ENCODE data around the gene CABP4.

CABP4 gene

DNA sequence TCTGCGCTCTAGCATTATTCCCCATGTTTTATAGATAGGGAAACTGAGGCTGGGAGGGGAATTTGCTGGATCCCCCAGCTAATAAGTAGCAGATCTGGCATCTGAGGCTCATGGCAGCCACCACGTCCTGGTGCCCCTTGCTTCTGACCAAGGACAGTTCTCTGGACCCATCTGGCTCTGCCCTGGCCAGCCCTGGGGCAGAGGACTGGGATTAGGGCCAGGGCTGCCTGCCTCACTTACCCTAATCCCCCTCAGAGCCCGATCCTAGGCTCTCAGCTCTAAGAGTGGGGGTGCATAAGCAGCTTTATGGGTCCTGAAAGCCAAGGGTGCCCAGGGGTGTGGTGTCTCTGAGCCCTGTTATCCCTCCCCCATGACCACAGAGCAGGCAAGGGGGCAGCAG, at the start of gene CABP4:
Gene CABP4, plus strand, starts transcription at position 301 of the 400 bp plus-strand sequence. Its CDS starts 70 bp downstream, at position 371.
- H3K4me3 ChIP-seq (ENCODE audit: low read depth, low read length) = no peak within 1 kb of the TSS
- no peak for DNase-seq (ENCODE audit: low read depth)

DNA sequence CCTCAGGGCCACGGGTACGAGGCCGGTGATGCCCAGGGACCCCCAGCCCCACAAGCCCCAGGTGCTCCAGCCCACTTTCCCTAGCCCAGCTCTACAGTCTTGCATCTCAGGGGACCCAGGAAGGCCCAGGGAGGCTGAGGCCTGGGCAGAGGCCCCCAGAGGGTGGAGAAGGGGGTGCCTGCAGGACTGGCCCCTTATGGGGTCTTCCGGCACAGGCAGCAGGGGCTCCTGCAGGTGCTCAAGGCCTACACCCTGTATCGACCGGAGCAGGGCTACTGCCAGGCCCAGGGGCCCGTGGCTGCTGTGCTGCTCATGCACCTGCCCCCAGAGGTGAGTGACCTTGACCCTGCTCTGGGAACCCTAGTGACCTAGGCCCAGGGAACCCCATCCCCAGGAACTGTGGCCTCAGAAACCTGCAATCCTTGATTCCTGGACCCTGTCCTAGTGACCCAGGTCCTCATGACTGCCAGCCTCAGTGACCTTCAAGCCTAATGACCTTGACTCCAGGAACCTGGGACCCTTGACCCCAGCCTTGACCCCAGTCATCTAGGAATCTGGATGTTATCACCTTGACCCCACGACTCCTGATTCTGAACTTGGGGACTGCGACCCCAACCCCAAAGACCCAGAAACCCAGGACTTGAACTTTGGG, 49.3 kb upstream of the CABP4 start:
- no peak overlapping the region for H3K4me3 ChIP-seq (ENCODE audit: low read depth, low read length)
- no peak for DNase-seq (ENCODE audit: low read depth)

GRCh38 chr11:67406420-67406968, 48.7 kb upstream of the CABP4 start:
- DNase-seq (ENCODE audit: low read depth) = no peak
- no peak overlapping the region for H3K4me3 ChIP-seq (ENCODE audit: low read depth, low read length)

DNA sequence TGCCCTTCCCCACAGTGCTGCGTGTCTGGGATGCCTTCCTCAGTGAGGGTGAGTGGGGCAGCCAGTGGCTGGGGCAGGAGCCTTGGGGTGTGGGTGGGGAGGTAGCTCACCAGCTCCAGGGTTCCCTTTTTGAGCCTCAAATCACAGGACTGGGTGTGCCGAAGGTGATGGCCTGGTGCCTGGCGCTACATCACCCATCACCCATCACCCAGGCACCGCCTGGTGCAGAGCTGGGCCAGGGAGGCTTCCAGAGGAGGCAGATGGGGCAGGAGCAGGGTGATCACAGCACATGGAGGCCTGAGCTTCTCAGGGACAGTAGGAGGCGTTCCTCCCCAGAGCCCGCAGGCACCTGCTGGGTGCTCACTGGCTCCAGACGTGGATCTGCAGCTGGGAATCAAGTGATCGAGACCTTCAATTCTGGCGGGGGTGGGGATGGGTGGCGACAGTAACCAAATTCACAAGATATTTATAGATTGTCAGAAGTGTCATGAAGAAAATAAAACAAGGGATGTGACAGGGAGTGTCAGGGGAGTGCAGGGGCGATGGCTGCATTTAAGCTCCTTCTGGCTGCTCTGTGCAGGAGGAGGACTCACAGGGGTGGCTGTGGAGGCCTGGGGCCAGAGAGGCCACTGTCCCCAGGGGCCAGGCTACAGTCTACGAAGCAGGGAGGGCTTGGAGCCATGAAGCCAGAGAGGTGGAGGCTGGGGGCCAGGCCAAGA, 48.0 kb upstream of the CABP4 start:
- no peak for DNase-seq (ENCODE audit: low read depth)
- no peak overlapping the region for H3K4me3 ChIP-seq (ENCODE audit: low read depth, low read length)

DNA sequence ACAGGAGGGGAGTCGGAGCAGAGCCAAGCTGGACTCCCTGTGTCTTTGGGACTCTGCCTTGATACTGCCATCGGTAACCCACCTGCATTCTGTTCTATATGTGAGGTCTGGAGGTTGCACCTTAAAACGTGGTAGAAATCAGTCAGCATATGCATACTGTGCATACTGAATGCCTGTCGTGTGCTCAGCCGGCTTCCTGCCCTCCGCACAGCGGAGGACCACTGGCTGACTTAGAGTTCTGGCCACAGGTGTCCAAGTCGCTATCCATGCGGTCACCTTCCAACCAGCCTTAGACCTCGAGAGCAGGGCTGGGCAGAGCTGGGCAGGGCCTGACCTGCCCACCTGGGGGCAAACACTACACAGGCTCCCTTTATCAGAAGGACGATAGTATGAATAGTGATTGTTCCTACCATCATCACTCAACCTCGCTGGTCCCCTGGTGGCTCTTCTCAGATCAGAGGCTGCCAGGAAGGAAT, 47.4 kb upstream of the CABP4 start:
- DNase-seq (ENCODE audit: low read depth) = no peak
- H3K4me3 ChIP-seq (ENCODE audit: low read depth, low read length) = no peak overlapping the region

GRCh38 chr11:67408437-67409200, 46.5 kb upstream of the CABP4 start:
- no peak for DNase-seq (ENCODE audit: low read depth)
- no peak overlapping the region for H3K4me3 ChIP-seq (ENCODE audit: low read depth, low read length)

- H3K4me3 ChIP-seq (ENCODE audit: low read depth, low read length) = no peak overlapping the region
- DNase-seq (ENCODE audit: low read depth) = no peak
Observed at GRCh38 chr11:67409261-67409666, 45.9 kb upstream of the CABP4 start.

GRCh38 chr11:67409781-67410368, 45.3 kb upstream of the CABP4 start:
- H3K4me3 ChIP-seq (ENCODE audit: low read depth, low read length) = no peak overlapping the region
- no peak for DNase-seq (ENCODE audit: low read depth)

DNA sequence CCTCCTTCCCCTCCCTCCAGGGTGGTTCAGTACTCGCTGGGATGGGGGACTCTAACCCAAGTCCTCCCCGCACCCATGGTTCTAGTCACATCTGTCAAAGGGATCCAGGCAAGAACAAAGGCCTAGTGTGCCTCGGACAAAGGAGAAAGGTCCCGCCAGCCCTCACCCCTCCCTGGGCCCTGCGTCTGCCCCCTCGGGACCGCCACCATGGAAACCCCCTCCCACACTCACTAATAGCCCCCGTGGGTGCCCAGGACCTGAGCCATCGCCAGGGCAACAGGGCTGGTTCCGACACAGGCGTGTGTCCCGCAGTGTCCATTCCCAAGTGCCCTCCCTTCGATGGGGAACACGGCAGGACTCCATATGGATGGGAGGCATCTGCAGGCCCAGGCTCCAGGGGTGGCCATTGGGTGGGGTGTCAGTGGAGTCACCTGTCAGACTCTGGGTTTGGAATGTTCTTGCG, 44.8 kb upstream of the CABP4 start:
- DNase-seq (ENCODE audit: low read depth) = no peak
- H3K4me3 ChIP-seq (ENCODE audit: low read depth, low read length) = no peak overlapping the region

GRCh38 chr11:67410984-67411784, 44.0 kb upstream of the CABP4 start:
- no peak overlapping the region for H3K4me3 ChIP-seq (ENCODE audit: low read depth, low read length)
- DNase-seq (ENCODE audit: low read depth) = no peak

- DNase-seq (ENCODE audit: low read depth) = no peak
- no peak overlapping the region for H3K4me3 ChIP-seq (ENCODE audit: low read depth, low read length)
Observed at GRCh38 chr11:67411785-67412152, 43.4 kb upstream of the CABP4 start.

DNA sequence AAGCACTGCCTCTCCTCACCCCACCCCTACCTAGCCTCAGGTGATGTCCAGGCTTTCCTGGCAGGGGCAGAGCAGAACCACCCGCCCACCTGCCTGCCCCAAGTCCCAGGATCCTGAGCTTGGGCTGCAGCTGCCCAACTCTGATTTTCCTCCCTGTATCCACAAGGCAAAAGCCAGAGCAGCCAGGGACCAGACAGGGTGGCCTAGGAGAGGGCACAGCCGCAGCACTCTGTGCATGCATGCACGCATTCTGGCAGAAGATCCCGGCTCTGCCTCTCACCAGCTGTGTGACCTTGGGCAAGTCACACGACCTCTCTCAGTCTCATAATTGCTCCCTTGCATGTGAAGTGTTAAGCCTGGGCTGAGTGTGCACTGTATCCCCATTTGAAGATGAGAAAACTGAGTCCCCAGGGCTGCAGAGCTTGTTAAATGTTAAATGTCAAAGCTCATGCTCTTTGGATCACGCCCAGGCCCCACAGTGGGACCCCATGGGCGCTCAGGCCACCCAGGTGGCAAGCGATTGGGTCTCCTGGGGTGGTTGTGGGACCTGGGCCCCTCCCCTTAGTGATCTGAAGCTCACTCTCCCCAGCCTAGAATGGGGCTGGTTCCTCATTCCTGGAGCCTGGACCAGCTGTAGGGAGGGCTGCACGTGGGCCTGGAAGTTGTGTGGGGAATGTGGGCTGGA, 42.5 kb upstream of the CABP4 start:
- no peak for DNase-seq (ENCODE audit: low read depth)
- no peak overlapping the region for H3K4me3 ChIP-seq (ENCODE audit: low read depth, low read length)

GRCh38 chr11:67413266-67413849, 41.8 kb upstream of the CABP4 start:
- DNase-seq (ENCODE audit: low read depth) = no peak
- H3K4me3 ChIP-seq (ENCODE audit: low read depth, low read length) = no peak overlapping the region

GRCh38 chr11:67415501-67416304, 39.5 kb upstream of the CABP4 start, which contains the start of gene CARNS1:
TSS of gene CARNS1 (plus strand) at chr11:67415678. CDS start at chr11:67416200, 522 bp downstream.
- H3K4me3 ChIP-seq (ENCODE audit: low read depth, low read length) = peak within 1 kb of the TSS; percentile 34
- DNase-seq (ENCODE audit: low read depth) = no peak

- no peak for DNase-seq (ENCODE audit: low read depth)
- no peak overlapping the region for H3K4me3 ChIP-seq (ENCODE audit: low read depth, low read length)
Observed at GRCh38 chr11:67416416-67417335, 38.5 kb upstream of the CABP4 start.

DNA sequence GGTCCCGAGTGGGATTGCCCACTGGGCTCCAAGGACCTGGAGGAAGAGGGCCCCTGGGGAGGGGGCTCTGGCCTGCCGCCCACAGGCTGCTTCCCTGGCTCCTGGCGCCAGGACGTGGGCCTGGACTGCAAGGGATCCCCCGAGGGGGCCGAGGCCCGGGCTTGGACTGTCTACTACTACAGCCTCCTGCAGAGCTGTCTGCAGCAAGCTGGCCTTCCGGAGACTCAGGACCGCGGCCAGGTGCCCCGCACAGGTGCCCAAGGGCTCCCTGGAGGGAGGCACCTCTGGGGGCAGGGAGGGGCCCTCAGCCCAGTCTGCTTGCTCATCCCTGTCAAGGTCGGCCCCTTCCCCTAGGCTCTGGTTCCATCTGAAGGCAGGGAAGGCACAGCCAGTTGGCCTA, 37.7 kb upstream of the CABP4 start:
- no peak overlapping the region for H3K4me3 ChIP-seq (ENCODE audit: low read depth, low read length)
- no peak for DNase-seq (ENCODE audit: low read depth)

Data from skeletal muscle cell (primary cell).